ENCODE data around the gene ZNF513. TPM values are rescaled to one million over a fixed set of nuclear protein-coding genes. Genes with fewer than 3 reads are reported as not detected.

The ZNF513 gene
- total RNA-seq, 1 experiment from 2014 or later = 12.8 TPM

GRCh38 chr2:27409321-27410073, 29.0 kb upstream of the ZNF513 start, which contains the start of gene PPM1G (continued):
- TF ChIP-seq POLR2A (IDR thresholded peaks at IDR 0.05; ENCODE audit: borderline replicate concordance, extremely low read depth, insufficient read depth, insufficient read length) (peak; percentile 90), TCF7L2 (IDR thresholded peaks at IDR 0.05; ENCODE audit: borderline replicate concordance, extremely low read depth, insufficient read depth, insufficient read length) (no peak), EZH2phosphoT487 (IDR thresholded peaks at IDR 0.05; ENCODE audit: borderline replicate concordance) (no peak), SIN3A (IDR thresholded peaks at IDR 0.05; ENCODE audit: low read depth) (peak; percentile 88), ELF1 (IDR thresholded peaks at IDR 0.05; ENCODE audit: borderline replicate concordance, low read depth) (peak; percentile 46; the same call in 1 of the 2 replicates)

GRCh38 chr2:27408601-27409320, 28.2 kb upstream of the ZNF513 start:
- TF ChIP-seq ZBTB33 (IDR thresholded peaks at IDR 0.05; ENCODE audit: extremely low read depth, insufficient replicate concordance, low read length) = no peak
- TF ChIP-seq ELF1 (IDR thresholded peaks at IDR 0.05; ENCODE audit: borderline replicate concordance, low read depth) = no peak
- TF ChIP-seq ZFX (IDR thresholded peaks at IDR 0.05) = no peak
- no peak for TF ChIP-seq REST (IDR thresholded peaks at IDR 0.05; ENCODE audit: low read depth)
- no peak for TF ChIP-seq SP1 (IDR thresholded peaks at IDR 0.05; ENCODE audit: low read depth)

More at GRCh38 chr2:27408601-27409320, 28.2 kb upstream of the ZNF513 start:
- Histone ChIP-seq H3K27me3 (ENCODE audit: insufficient read depth, low read length) (no peaks in the 10 kb centered on the region), H3K4me2 (ENCODE audit: low read length) (peak overlapping the region; percentile 84), H3K9me2 (ENCODE audit: insufficient read depth) (no peaks in the 10 kb centered on the region), H3K4me1 (ENCODE audit: control insufficient read depth in 1 of 2, insufficient read depth in 2 of 2, low read length in 2 of 2) (peaks cover 0 to 16% of the 10 kb centered on the region in 2 experiments; a peak in 3 of 4 replicates), H3K36me3 (ENCODE audit: control insufficient read depth in 1 of 2, insufficient read depth in 2 of 2, low read length in 2 of 2) (peaks cover 4 to 13% of the 10 kb centered on the region in 2 experiments), H3K9ac (ENCODE audit: low read length) (peak overlapping the region; percentile 98), H3K9me3 (ENCODE audit: control insufficient read depth in 1 of 2, insufficient read depth in 1 of 2, low read depth in 1 of 2, low read length in 2 of 2) (no peaks in the 10 kb centered on the region), H3K27ac (ENCODE audit: low read depth, low read length) (peak overlapping the region; percentile 91), H3K79me2 (ENCODE audit: insufficient read depth, low read length) (peaks cover 56% of the 10 kb centered on the region), H3K4me3 (replicated peaks in 1 of 2; ENCODE audit: low read depth in 1 of 2, low read length in 2 of 2) (peak overlapping the region; percentile 97 to 98), H4K20me1 (ENCODE audit: insufficient read depth) (peaks cover 8% of the 10 kb centered on the region; the same call in 1 of the 2 replicates), H2AFZ (ENCODE audit: low read depth, low read length, poor library complexity, severe bottlenecking) (no peak overlapping the region)
- ChIA-PET POLR2A (interaction anchor here (0.8 to 2.6 kb wide), 5 partner anchors 11 to 188 kb away, joined by 3 to 22 read pairs (median 3); partner anchors contain the start of gene NRBP1), RAD21 (ENCODE audit: low non-redundant PET in 1 of 2, low total read pairs in 2 of 2, uncharacterized antibody in 2 of 2, unreplicated experiment in 2 of 2) (interaction anchor here in 1 of 2 experiments (1.2 kb wide), 1 partner anchor 19 kb away, joined by 4 read pairs; the partner anchor contains the start of gene NRBP1), CTCF (interaction anchor here (1.6 to 3.1 kb wide), 2 partner anchors 21 to 274 kb away, joined by 6 to 22 read pairs; no protein-coding TSS in a partner anchor)
- ATAC-seq = peak; percentile 44
- BruUV-seq (replicated peaks) = no TSS peak
- intact Hi-C loops (cut with micrococcal nuclease) = loop anchor here (1.0 to 5.0 kb wide), 4 partner anchors 20 to 275 kb away; partner anchors contain the start of genes CCDC121, GPN1, NRBP1 and SLC4A1AP
- DNase-seq (ENCODE audit: low read depth, low spot score) = no peak
